ENCODE measurements around the gene TCF7L1. TPM values are rescaled to one million over a fixed set of nuclear protein-coding genes. Genes with fewer than 3 reads are reported as not detected.
A peak's percentile ranks its signal among the peaks of the same experiment; 100 is the strongest.
"Not testable (repeated sequence)": the region's sequence is repeated elsewhere in the genome, so short reads cannot be mapped to it uniquely, and the experiment has no call there.

Gene TCF7L1
- total RNA-seq, 2 experiments from 2014 or later = 0.07 TPM; not detected in 1

GRCh38 chr2:85134255-85134895, 1.2 kb downstream of the TCF7L1 start:
- Mint-ChIP-seq H3K36me3 (ENCODE audit: low read depth) (no peaks in the 10 kb centered on the region), H3K9me3 (no peaks in the 10 kb centered on the region), H3K27ac (no peak overlapping the region), H3K4me3 (peak overlapping the region; percentile 42), H3K27me3 (ENCODE audit: low read depth) (peaks cover 52% of the 10 kb centered on the region), H3K4me1 (ENCODE audit: low read depth) (peaks cover 9% of the 10 kb centered on the region)
- DNase-seq = peak; percentile 8
- CTCF ChIA-PET = interaction anchor here (0.6 to 1.5 kb wide), 3 partner anchors 11 to 55 kb away, joined by 3 read pairs; no protein-coding TSS in a partner anchor
- intact Hi-C loops (cut with micrococcal nuclease) = no loop called here

- H3K4me3 Mint-ChIP-seq = peak overlapping the region; percentile 36
- H3K27ac Mint-ChIP-seq = no peak overlapping the region
- intact Hi-C loops (cut with micrococcal nuclease) = no loop called here
- H3K4me1 Mint-ChIP-seq (ENCODE audit: low read depth) = peaks cover 9% of the 10 kb centered on the region
- no peaks in the 10 kb centered on the region for H3K9me3 Mint-ChIP-seq
- DNase-seq = no peak
- peaks cover 57% of the 10 kb centered on the region for H3K27me3 Mint-ChIP-seq (ENCODE audit: low read depth)
- CTCF ChIA-PET = interaction anchor here (0.8 kb wide), 1 partner anchor 10 kb away, joined by 3 read pairs; no protein-coding TSS in a partner anchor
- H3K36me3 Mint-ChIP-seq (ENCODE audit: low read depth) = no peaks in the 10 kb centered on the region
Observed at GRCh38 chr2:85134896-85135659, 1.9 kb downstream of the TCF7L1 start.

GRCh38 chr2:85135660-85135914, 2.4 kb downstream of the TCF7L1 start:
- H3K9me3 Mint-ChIP-seq = no peaks in the 10 kb centered on the region
- intact Hi-C loops (cut with micrococcal nuclease) = no loop called here

GRCh38 chr2:85137156-85137555, 4.0 kb downstream of the TCF7L1 start:
- H3K9me3 Mint-ChIP-seq = no peaks in the 10 kb centered on the region
- H3K36me3 Mint-ChIP-seq (ENCODE audit: low read depth) = no peaks in the 10 kb centered on the region
- CTCF ChIA-PET = no interaction called here
- no peak for DNase-seq
- no peak overlapping the region for H3K27ac Mint-ChIP-seq
- peaks cover 54% of the 10 kb centered on the region for H3K27me3 Mint-ChIP-seq (ENCODE audit: low read depth)
- H3K4me1 Mint-ChIP-seq (ENCODE audit: low read depth) = peaks cover 7% of the 10 kb centered on the region
- no peak overlapping the region for H3K4me3 Mint-ChIP-seq
- intact Hi-C loops (cut with micrococcal nuclease) = no loop called here

More at GRCh38 chr2:85135660-85135914, 2.4 kb downstream of the TCF7L1 start:
- Mint-ChIP-seq H3K4me1 (ENCODE audit: low read depth) (peaks cover 9% of the 10 kb centered on the region), H3K36me3 (ENCODE audit: low read depth) (no peaks in the 10 kb centered on the region), H3K27me3 (ENCODE audit: low read depth) (peaks cover 56% of the 10 kb centered on the region), H3K27ac (no peak overlapping the region), H3K4me3 (no peak overlapping the region)
- CTCF ChIA-PET = no interaction called here
- DNase-seq = no peak

- no peaks in the 10 kb centered on the region for H3K9me3 Mint-ChIP-seq
- intact Hi-C loops (cut with micrococcal nuclease) = no loop called here
- H3K36me3 Mint-ChIP-seq (ENCODE audit: low read depth) = no peaks in the 10 kb centered on the region
- CTCF ChIA-PET = no interaction called here
- no peak for DNase-seq
- no peak overlapping the region for H3K27ac Mint-ChIP-seq
- H3K4me1 Mint-ChIP-seq (ENCODE audit: low read depth) = no peaks in the 10 kb centered on the region
- H3K4me3 Mint-ChIP-seq = no peak overlapping the region
- peaks cover 23% of the 10 kb centered on the region for H3K27me3 Mint-ChIP-seq (ENCODE audit: low read depth)
Observed at GRCh38 chr2:85143463-85144082, 10.4 kb downstream of the TCF7L1 start.

GRCh38 chr2:85145116-85145820, 12.1 kb downstream of the TCF7L1 start:
- no peaks in the 10 kb centered on the region for H3K36me3 Mint-ChIP-seq (ENCODE audit: low read depth)
- H3K27me3 Mint-ChIP-seq (ENCODE audit: low read depth) = peaks cover 13% of the 10 kb centered on the region
- CTCF ChIA-PET = interaction anchor here (0.6 kb wide), 1 partner anchor 11 kb away, joined by 3 read pairs; no protein-coding TSS in a partner anchor
- no peak overlapping the region for H3K4me3 Mint-ChIP-seq
- no peaks in the 10 kb centered on the region for H3K9me3 Mint-ChIP-seq
- no peaks in the 10 kb centered on the region for H3K4me1 Mint-ChIP-seq (ENCODE audit: low read depth)
- no peak for DNase-seq
- intact Hi-C loops (cut with micrococcal nuclease) = no loop called here
- H3K27ac Mint-ChIP-seq = no peak overlapping the region

GRCh38 chr2:85148190-85148589, 15.0 kb downstream of the TCF7L1 start:
- H3K27ac Mint-ChIP-seq = no peak overlapping the region
- no peaks in the 10 kb centered on the region for H3K9me3 Mint-ChIP-seq
- CTCF ChIA-PET = interaction anchor here (1.3 kb wide), 1 partner anchor 44 kb away, joined by 3 read pairs; no protein-coding TSS in a partner anchor
- intact Hi-C loops (cut with micrococcal nuclease) = no loop called here
- peaks cover 2% of the 10 kb centered on the region for H3K27me3 Mint-ChIP-seq (ENCODE audit: low read depth)
- no peaks in the 10 kb centered on the region for H3K4me1 Mint-ChIP-seq (ENCODE audit: low read depth)
- H3K4me3 Mint-ChIP-seq = no peak overlapping the region
- no peaks in the 10 kb centered on the region for H3K36me3 Mint-ChIP-seq (ENCODE audit: low read depth)
- no peak for DNase-seq

GRCh38 chr2:85151026-85151425, 17.8 kb downstream of the TCF7L1 start:
- Mint-ChIP-seq H3K27me3 (ENCODE audit: low read depth) (peaks cover 2% of the 10 kb centered on the region), H3K36me3 (ENCODE audit: low read depth) (no peaks in the 10 kb centered on the region), H3K4me3 (no peak overlapping the region), H3K4me1 (ENCODE audit: low read depth) (no peaks in the 10 kb centered on the region), H3K9me3 (no peaks in the 10 kb centered on the region), H3K27ac (no peak overlapping the region)
- DNase-seq = no peak
- CTCF ChIA-PET = interaction anchor here (1.4 kb wide), 1 partner anchor 149 kb away, joined by 3 read pairs; no protein-coding TSS in a partner anchor
- intact Hi-C loops (cut with micrococcal nuclease) = no loop called here

GRCh38 chr2:85152895-85153294, 19.7 kb downstream of the TCF7L1 start:
- H3K27ac Mint-ChIP-seq = no peak overlapping the region
- no peak for DNase-seq
- CTCF ChIA-PET = no interaction called here
- no peaks in the 10 kb centered on the region for H3K9me3 Mint-ChIP-seq
- no peak overlapping the region for H3K4me3 Mint-ChIP-seq
- no peaks in the 10 kb centered on the region for H3K36me3 Mint-ChIP-seq (ENCODE audit: low read depth)
- H3K27me3 Mint-ChIP-seq (ENCODE audit: low read depth) = no peaks in the 10 kb centered on the region
- intact Hi-C loops (cut with micrococcal nuclease) = no loop called here
- no peaks in the 10 kb centered on the region for H3K4me1 Mint-ChIP-seq (ENCODE audit: low read depth)

- Mint-ChIP-seq H3K27ac (no peak overlapping the region), H3K36me3 (ENCODE audit: low read depth) (no peaks in the 10 kb centered on the region), H3K27me3 (ENCODE audit: low read depth) (no peaks in the 10 kb centered on the region), H3K4me1 (ENCODE audit: low read depth) (no peaks in the 10 kb centered on the region), H3K4me3 (no peak overlapping the region), H3K9me3 (no peaks in the 10 kb centered on the region)
- intact Hi-C loops (cut with micrococcal nuclease) = no loop called here
- no peak for DNase-seq
- CTCF ChIA-PET = no interaction called here
Observed at GRCh38 chr2:85154048-85154753, 21.0 kb downstream of the TCF7L1 start.

GRCh38 chr2:85155082-85155481, 21.9 kb downstream of the TCF7L1 start:
- H3K27ac Mint-ChIP-seq; DNase-seq; CTCF ChIA-PET; H3K36me3 Mint-ChIP-seq (ENCODE audit: low read depth); H3K27me3 Mint-ChIP-seq (ENCODE audit: low read depth); H3K9me3 Mint-ChIP-seq; H3K4me3 Mint-ChIP-seq; H3K4me1 Mint-ChIP-seq (ENCODE audit: low read depth); intact Hi-C loops (cut with micrococcal nuclease): not testable (repeated sequence)

GRCh38 chr2:85156153-85156552, 23.0 kb downstream of the TCF7L1 start:
- H3K36me3 Mint-ChIP-seq (ENCODE audit: low read depth) = no peaks in the 10 kb centered on the region
- intact Hi-C loops (cut with micrococcal nuclease) = no loop called here
- no peak overlapping the region for H3K27ac Mint-ChIP-seq
- no peaks in the 10 kb centered on the region for H3K4me1 Mint-ChIP-seq (ENCODE audit: low read depth)
- CTCF ChIA-PET = interaction anchor here (0.5 to 1.0 kb wide), 2 partner anchors 24 to 85 kb away, joined by 3 to 6 read pairs; no protein-coding TSS in a partner anchor
- H3K9me3 Mint-ChIP-seq = no peaks in the 10 kb centered on the region
- H3K27me3 Mint-ChIP-seq (ENCODE audit: low read depth) = no peaks in the 10 kb centered on the region
- no peak for DNase-seq
- H3K4me3 Mint-ChIP-seq = no peak overlapping the region

Measured in activated naive CD4-positive, alpha-beta T cell treated with anti-CD3 and anti-CD28 coated beads for 36 hours (primary cell).